HepG2 (cell line): ENCODE data around the gene GDA. TPM values are rescaled to one million over a fixed set of nuclear protein-coding genes. Genes with fewer than 3 reads are reported as not detected.
A peak's percentile ranks its signal among the peaks of the same experiment; 100 is the strongest.

Experiments
- GATAD1 ChIP-seq: IDR thresholded peaks from 2 replicates; pipeline ENCODE4 v1.6.1; 2016; ENCODE audit warnings: missing genetic modification reagents, missing compliant biosample characterization
- HMGXB3 ChIP-seq: sonication (generic); formaldehyde crosslinking; IDR thresholded peaks from 2 replicates; pipeline ENCODE4 v1.4.0; 2020; ENCODE audit warnings: missing genetic modification reagents, borderline replicate concordance
- MLXIP ChIP-seq: sonication (generic); formaldehyde crosslinking; IDR thresholded peaks from 2 replicates; pipeline ENCODE4 v1.9.0; 2021; ENCODE audit warnings: missing genetic modification reagents, borderline replicate concordance
- ONECUT2 ChIP-seq: sonication (generic); formaldehyde crosslinking; IDR thresholded peaks from 2 replicates; pipeline ENCODE4 v1.4.0; 2020; ENCODE audit warnings: missing genetic modification reagents
- POLR2A ChIP-seq, 2 experiments: IDR thresholded peaks; 2 replicates each; pipeline ENCODE4 v1.6.1; 2011; ENCODE audit warnings: low read depth in 2 of 2, low read length in 2 of 2, mild to moderate bottlenecking in 1 of 2, moderate library complexity in 1 of 2; ENCODE audit not compliant: insufficient read depth in 1 of 2
- SALL2 ChIP-seq: sonication (generic); formaldehyde crosslinking; IDR thresholded peaks from 2 replicates; pipeline ENCODE4 v1.8.1; 2023; ENCODE audit warnings: mild to moderate bottlenecking, missing genetic modification reagents, inconsistent platforms
- SPEN ChIP-seq: sonication (generic); formaldehyde crosslinking; IDR thresholded peaks from 2 replicates; pipeline ENCODE4 v1.5.1; 2020; ENCODE audit warnings: low read depth, mild to moderate bottlenecking, missing genetic modification reagents
- ZBTB40 ChIP-seq, 2 experiments: fragments of 450-650 bp in 1 of 2; sonication (generic) in 1 of 2; formaldehyde crosslinking in 1 of 2; IDR thresholded peaks; 2 replicates each; pipeline versions ENCODE4 v1.6.1 to v1.8.0; 2016 to 2022; ENCODE audit warnings: antibody characterized with exemption in 1 of 2, mild to moderate bottlenecking in 1 of 2, missing genetic modification reagents in 1 of 2
- ZNF543 ChIP-seq: sonication (generic); formaldehyde crosslinking; IDR thresholded peaks from 2 replicates; pipeline ENCODE4 v1.4.0; 2020; ENCODE audit warnings: mild to moderate bottlenecking, missing genetic modification reagents
- ZNF780A ChIP-seq: sonication (generic); formaldehyde crosslinking; IDR thresholded peaks from 2 replicates; pipeline ENCODE4 v1.8.0; 2022; ENCODE audit warnings: mild to moderate bottlenecking, missing genetic modification reagents, moderate library complexity
- ZSCAN21 ChIP-seq: sonication (generic); formaldehyde crosslinking; IDR thresholded peaks from 2 replicates; pipeline ENCODE4 v1.8.0; 2022; ENCODE audit warnings: mild to moderate bottlenecking, missing genetic modification reagents, moderate library complexity, borderline replicate concordance
- polyA plus RNA-seq, 8 experiments: library from polyadenylated mRNA; depleted of rRNA in 3 of 8; stranded (reverse) in 7 of 8; unstranded in 1 of 8; fragments of >200 nt; fragmentation: Illumina TruSeq in 4 of 8; extraction: Trizol in 4 of 8; gene quantifications; 2 replicates each; pipeline versions ENCODE4 v1.2.1 to v1.2.3, GENCODE V29; 2011 to 2016; ENCODE audit warnings: low read depth in 4 of 8, missing spikeins in 1 of 8, mixed read lengths in 1 of 8; ENCODE audit not compliant: insufficient read depth in 1 of 8
- total RNA-seq, 5 experiments: library from RNA; depleted of rRNA; stranded (reverse); fragments of >200 nt; fragmentation: Illumina TruSeq; extraction: Trizol; gene quantifications; 2 replicates each; pipeline ENCODE4 v1.2.3, GENCODE V29; 2016; ENCODE audit warnings: low read depth in 1 of 5

The GDA gene
- total and polyA plus RNA-seq, 2 of the 13 experiments (the other 11 are each of a cell fraction or from before 2014, with no cell fraction given), result 0.15 to 0.99 TPM

- TF ChIP-seq ZBTB40 (IDR thresholded peaks at IDR 0.05) (no peak), ZBTB40 (CRISPR knock-in tag; IDR thresholded peaks at IDR 0.05) (peak; percentile 81; the same call in 1 of the 2 replicates), HMGXB3 (CRISPR knock-in tag) (no peak), GATAD1 (CRISPR knock-in tag) (no peak), SALL2 (peak; percentile 77; the same call in 1 of the 2 replicates), MLXIP (CRISPR knock-in tag) (no peak), POLR2A (IDR thresholded peaks at IDR 0.05; ENCODE audit: insufficient read depth in 1 of 2, low read depth in 2 of 2, low read length in 2 of 2) (no peak), ZNF543 (CRISPR knock-in tag) (no peak), SPEN (peak; percentile 63; the same call in 1 of the 2 replicates), ONECUT2 (CRISPR knock-in tag) (peak; percentile 41; the same call in 1 of the 2 replicates), ZNF780A (CRISPR knock-in tag) (0 out of 2 replicates have a peak, but pooled peaks have one; percentile 21), ZSCAN21 (peak; percentile 82; the same call in 1 of the 2 replicates)
Measured at GRCh38 chr9:72149231-72149975, at the start of gene GDA (continued).
